GF-D8 (cell line): ENCODE data around the gene BICD1.

ENCODE experiments used
- DNase-seq: peaks from one replicate; lab custom pipeline; 2025; lab: John Stamatoyannopoulos, UW

BICD1 gene

DNA sequence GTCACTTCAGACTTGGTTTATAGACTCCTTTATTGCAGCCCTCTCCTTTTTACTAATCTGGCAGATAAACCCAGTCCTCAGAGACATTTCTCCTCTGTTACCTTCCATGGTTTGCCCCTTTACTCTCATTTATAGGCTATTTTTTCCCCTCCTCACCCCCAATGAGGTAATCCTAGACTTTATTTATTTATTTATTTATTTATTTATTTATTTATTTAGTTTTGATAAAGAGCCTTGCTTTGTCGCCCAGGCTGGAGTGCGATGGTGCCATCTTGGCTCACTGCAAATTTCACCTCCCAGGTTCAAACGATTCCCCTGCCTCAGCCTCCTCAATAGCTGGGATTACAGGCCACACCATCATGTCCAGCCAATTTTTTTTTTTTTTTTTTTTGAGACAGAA is 301.1 kb downstream of the BICD1 start:
- DNase-seq = no peak

DNA sequence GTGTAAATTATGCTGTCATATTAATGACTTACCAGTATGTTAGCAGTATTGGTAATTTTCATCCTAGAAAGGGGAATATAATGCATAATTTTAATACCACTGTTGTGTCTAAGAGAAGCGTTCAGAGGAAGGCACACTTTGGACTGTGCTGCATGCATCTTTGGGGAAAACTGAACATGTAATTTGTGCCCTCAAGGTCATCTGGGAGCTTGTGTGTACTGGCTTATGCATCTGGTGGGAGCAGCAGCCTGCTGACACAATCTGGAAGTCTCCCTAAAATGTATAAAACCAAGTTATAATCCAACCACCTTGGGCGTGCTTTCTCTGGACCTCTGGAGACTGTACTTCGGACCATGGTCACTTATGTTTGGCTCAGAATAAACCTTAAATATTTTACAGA is 306.8 kb downstream of the BICD1 start:
- DNase-seq = no peak

DNA sequence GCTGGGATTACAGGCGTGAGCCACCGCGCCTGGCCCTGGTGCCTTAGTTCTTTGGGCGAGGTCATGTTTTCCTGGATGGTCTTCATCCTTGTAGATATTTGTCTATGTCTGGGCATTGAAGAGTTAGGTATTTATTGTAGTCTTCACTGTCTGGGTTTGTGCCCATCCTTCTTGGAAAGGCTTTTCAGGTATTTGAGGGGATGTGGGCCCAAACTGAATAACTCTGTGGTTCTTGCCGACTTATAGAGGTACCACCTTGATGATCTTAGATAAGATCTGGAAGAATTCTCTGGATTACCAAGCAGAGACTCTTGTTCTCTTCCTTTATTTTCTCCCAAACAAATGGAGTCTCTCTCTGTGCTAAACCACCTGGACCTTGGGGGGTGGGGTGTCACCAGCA is 311.6 kb downstream of the BICD1 start:
- no peak for DNase-seq

DNA sequence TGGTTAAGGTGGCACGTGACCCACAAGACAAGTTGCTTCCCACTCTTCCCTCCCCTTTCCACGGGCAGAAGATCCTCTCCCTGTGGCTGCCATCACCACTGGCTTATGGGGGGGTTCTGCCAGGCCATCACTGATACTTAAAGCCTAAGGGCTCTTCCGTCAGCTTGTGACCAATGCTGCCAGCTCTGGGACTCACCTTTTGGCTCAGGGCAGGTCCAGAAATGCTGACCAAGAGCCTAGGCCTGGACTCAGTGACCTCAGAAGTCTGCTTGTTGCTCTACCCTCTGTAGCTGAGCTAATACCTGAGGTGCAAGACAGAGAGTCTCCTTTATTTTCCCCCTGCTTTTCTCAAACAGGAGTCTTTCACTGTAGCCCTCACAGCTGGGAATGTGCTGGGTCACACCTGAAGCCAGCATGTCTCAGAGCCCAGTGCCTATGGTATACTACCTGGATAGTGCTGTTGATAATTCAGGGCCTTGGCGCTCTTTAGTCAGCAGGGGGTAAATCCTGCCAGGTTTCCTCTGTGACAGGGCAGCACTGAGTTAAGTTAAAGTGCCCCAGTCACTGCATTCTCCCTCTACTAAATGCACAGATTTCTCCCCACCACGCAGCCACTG is 312.4 kb downstream of the BICD1 start:
- no peak for DNase-seq

DNA sequence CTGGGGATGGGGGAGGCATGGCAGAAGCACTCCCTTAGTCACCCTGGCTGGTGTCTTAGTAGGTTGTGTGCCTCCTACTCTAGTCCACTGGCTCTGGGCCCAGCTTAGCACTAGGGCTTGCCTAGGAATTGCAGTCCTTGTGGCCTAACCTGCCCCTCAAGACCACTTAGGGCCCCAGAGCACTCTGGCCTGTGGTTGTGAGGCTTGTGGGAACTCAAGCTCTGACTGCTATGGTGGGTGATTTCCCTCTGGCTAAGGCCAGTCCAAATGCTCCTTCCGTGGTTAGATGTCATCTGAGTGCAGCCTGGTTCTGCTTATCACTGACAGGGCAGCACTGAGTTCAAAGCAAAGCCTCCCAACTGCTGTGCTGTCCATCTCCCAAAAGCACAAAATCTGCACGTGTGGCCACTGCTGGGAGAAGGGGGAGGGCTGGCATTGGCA is 312.9 kb downstream of the BICD1 start:
- DNase-seq = no peak

DNA sequence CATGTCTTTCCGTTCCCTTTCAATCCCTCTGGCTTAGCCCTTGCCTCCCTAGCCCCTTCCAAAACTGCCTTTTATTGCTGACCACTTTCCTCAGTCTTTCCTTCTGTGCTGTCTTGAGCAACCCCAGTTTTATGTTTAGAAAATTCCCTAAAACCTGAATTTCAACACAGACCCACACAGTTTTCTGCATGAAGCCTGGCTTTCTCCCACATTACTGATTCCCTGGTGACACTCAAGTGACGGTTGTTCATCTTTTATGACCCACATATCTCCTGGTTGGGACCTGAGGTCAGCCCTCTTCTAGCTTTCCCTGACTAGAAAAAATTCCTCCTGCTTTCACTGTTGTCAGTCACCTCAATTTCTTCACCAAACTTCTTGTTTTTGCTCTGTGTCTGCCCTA is 313.7 kb downstream of the BICD1 start:
- DNase-seq = no peak

DNA sequence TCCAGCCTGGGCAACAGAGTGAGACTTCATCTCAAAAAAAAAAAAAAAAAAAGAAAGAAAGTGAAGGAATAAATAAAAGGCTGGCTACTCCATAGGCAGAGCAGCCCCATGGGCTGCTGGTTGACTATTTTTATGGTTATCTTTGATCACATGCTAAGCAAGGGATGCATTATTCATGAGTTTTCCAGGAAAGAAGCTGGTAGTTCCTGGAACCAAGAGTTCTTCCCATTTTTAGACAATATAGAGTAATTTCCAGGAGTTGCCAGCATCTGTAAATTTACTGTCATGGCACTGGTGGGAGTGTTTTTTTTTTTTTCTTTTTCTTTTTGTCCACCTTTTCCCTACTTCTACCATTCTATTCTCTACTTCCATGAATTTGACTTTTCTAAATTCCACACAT is 316.9 kb downstream of the BICD1 start:
- no peak for DNase-seq

DNA sequence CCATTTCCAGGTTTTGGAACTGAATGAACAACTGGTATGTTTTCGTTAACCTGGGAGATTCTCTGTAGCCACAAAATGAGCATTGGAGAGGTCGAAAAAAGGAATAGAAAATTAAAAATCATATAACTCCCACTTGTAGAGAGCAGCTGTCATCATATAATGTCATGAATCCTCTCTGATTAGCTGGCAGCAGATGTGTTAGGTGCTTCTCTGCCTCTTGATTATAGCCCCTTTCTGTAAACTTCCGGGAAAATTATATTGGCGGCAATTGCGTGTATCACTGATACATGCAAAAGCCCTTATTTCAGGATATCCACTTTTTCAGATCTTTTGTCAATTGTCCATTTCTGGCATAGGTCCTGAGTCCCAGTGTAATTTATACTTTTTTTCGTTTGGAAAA is 324.4 kb downstream of the BICD1 start:
- DNase-seq = no peak
